IMR-90 (cell line): Measurements from ENCODE around the gene RPS6KL1. TPM values are rescaled to one million over a fixed set of nuclear protein-coding genes. Genes with fewer than 3 reads are reported as not detected.

Experiments
- ATAC-seq: fragments of 200-7000 bp; cut with Tn5 transposase; 2 replicates; pipeline ENCODE4 v1.9.1; 2020; ENCODE audit warnings: low read depth, mild to moderate bottlenecking, moderate library complexity
- BruUV-seq: library from RNA; stranded (reverse); fragments of 400-500 nt; replicated peaks from 2 replicates; lab custom pipeline; 2021; lab: Mats Ljungman, UMichigan
- CTCF ChIA-PET: fragments of 300-600 bp; formaldehyde crosslinking; extraction: SDS; loops from one replicate; lab custom pipeline; 2021; ENCODE audit warnings: antibody characterized with exemption; lab: Yijun Ruan, JAX
- POLR2A ChIA-PET: fragments of 300-600 bp; sonication (Branson Sonifier 250); formaldehyde crosslinking; loops from one replicate; lab custom pipeline; 2022; ENCODE audit warnings: antibody characterized with exemption; ENCODE audit not compliant: unreplicated experiment; lab: Charles Lee
- DNase-seq: peaks from one replicate; pipeline ENCODE4 v3.0.0; 2013
- H2AFZ ChIP-seq: replicated peaks from 2 replicates; pipeline ENCODE3; 2013; ENCODE audit warnings: low read length, mild to moderate bottlenecking; ENCODE audit not compliant: poor library complexity
- H2AK5ac ChIP-seq: 2 replicates; pipeline ENCODE4 v1.6.1; 2013; ENCODE audit warnings: low read depth, low read length, inconsistent platforms
- H2AK9ac ChIP-seq: replicated peaks from 2 replicates; pipeline ENCODE3; 2013; ENCODE audit warnings: mild to moderate bottlenecking, low read depth, low read length, moderate library complexity; ENCODE audit not compliant: poor library complexity
- H2BK120ac ChIP-seq: 2 replicates; pipeline ENCODE4 v1.6.1; 2013; ENCODE audit warnings: low read depth, low read length, inconsistent platforms
- H2BK15ac ChIP-seq: 3 replicates; pipeline ENCODE4 v1.6.1; 2013; ENCODE audit warnings: low read depth, low read length, inconsistent platforms
- H2BK20ac ChIP-seq: 2 replicates; pipeline ENCODE4 v1.6.1; 2013; ENCODE audit warnings: low read depth, mild to moderate bottlenecking, inconsistent platforms, low read length, moderate library complexity
- H2BK5ac ChIP-seq: 2 replicates; pipeline ENCODE4 v1.6.1; 2013; ENCODE audit warnings: mild to moderate bottlenecking, low read depth, low read length, inconsistent platforms; ENCODE audit not compliant: poor library complexity, severe bottlenecking
- H3K14ac ChIP-seq: replicated peaks from 2 replicates; pipeline ENCODE4 v1.6.1; 2013; ENCODE audit warnings: low read depth, low read length, inconsistent platforms
- H3K18ac ChIP-seq: 2 replicates; pipeline ENCODE4 v1.6.1; 2013; ENCODE audit warnings: low read depth, low read length, control low read depth
- H3K23ac ChIP-seq: 2 replicates; pipeline ENCODE4 v1.6.1; 2013; ENCODE audit warnings: low read depth, low read length, inconsistent platforms
- H3K27ac ChIP-seq: 2 replicates; pipeline ENCODE4 v1.5.1; 2013; ENCODE audit warnings: mild to moderate bottlenecking, control low read depth, low read length; ENCODE audit not compliant: insufficient read depth
- H3K27me3 ChIP-seq: 2 replicates; pipeline ENCODE4 v1.6.1; 2013; ENCODE audit warnings: low read length; ENCODE audit not compliant: control insufficient read depth, insufficient read depth
- H3K36me3 ChIP-seq: 2 replicates; pipeline ENCODE4 v1.6.1; 2013; ENCODE audit warnings: low read length, mixed read lengths; ENCODE audit not compliant: control insufficient read depth, insufficient read depth
- H3K4ac ChIP-seq: 2 replicates; pipeline ENCODE4 v1.6.1; 2013; ENCODE audit warnings: low read depth, low read length, inconsistent platforms
- H3K4me1 ChIP-seq: 2 replicates; pipeline ENCODE4 v1.6.1; 2013; ENCODE audit warnings: low read length, mixed read lengths; ENCODE audit not compliant: control insufficient read depth, insufficient read depth
- H3K4me2 ChIP-seq: 2 replicates; pipeline ENCODE4 v1.6.1; 2013; ENCODE audit warnings: low read depth, mild to moderate bottlenecking, control low read depth, low read length, moderate library complexity
- H3K4me3 ChIP-seq: 2 replicates; pipeline ENCODE4 v1.5.1; 2013; ENCODE audit warnings: low read depth, mild to moderate bottlenecking, control low read depth, low read length, moderate library complexity; ENCODE audit not compliant: insufficient read depth
- H3K56ac ChIP-seq: 2 replicates; pipeline ENCODE4 v1.6.1; 2013; ENCODE audit warnings: low read length, inconsistent platforms; ENCODE audit not compliant: insufficient read depth; ENCODE audit errors: extremely low read depth
- H3K79me1 ChIP-seq, 2 experiments: 2 replicates each; pipeline ENCODE4 v1.6.1; 2013; ENCODE audit warnings: low read length in 2 of 2, inconsistent platforms in 1 of 2, low read depth in 1 of 2
- H3K9ac ChIP-seq: 2 replicates; pipeline ENCODE4 v1.6.1; 2013; ENCODE audit warnings: low read depth, low read length, control low read depth
- H3K9me1 ChIP-seq: 2 replicates; pipeline ENCODE4 v1.6.1; 2013; ENCODE audit warnings: low read length, inconsistent platforms; ENCODE audit not compliant: insufficient read depth
- H3K9me3 ChIP-seq: 2 replicates; pipeline ENCODE4 v1.6.1; 2013; ENCODE audit warnings: low read length; ENCODE audit not compliant: control insufficient read depth, insufficient read depth
- H4K20me1 ChIP-seq: 2 replicates; pipeline ENCODE4 v1.6.1; 2013; ENCODE audit warnings: low read length, inconsistent platforms; ENCODE audit not compliant: insufficient read depth
- H4K5ac ChIP-seq: 2 replicates; pipeline ENCODE4 v1.6.1; 2013; ENCODE audit warnings: mild to moderate bottlenecking, low read depth, low read length, control low read depth
- H4K8ac ChIP-seq, 2 experiments: 2 replicates each; pipeline ENCODE4 v1.6.1; 2013; ENCODE audit warnings: low read depth in 2 of 2, low read length in 2 of 2, control low read depth in 1 of 2, inconsistent platforms in 1 of 2
- H4K91ac ChIP-seq: 2 replicates; pipeline ENCODE4 v1.6.1; 2013; ENCODE audit warnings: low read depth, low read length, inconsistent platforms; ENCODE audit not compliant: insufficient read depth
- CEBPB ChIP-seq: IDR thresholded peaks from 2 replicates; pipeline ENCODE4 v1.6.1; 2012; ENCODE audit warnings: low read depth, low read length, improper control_type of control experiment
- MAFK ChIP-seq: IDR thresholded peaks from 2 replicates; pipeline ENCODE4 v1.6.1; 2012; ENCODE audit warnings: low read depth, low read length, improper control_type of control experiment
- WGBS, 2 experiments: methylation state at CpG; one replicate each; pipeline versions ENCODE4 v1.1.5 to v1.1.7; 2013; ENCODE audit warnings: missing lambda C conversion rate in 2 of 2; ENCODE audit not compliant: insufficient read length in 1 of 2; ENCODE audit errors: extremely low coverage in 2 of 2; 5-methylcytosine and 5-hydroxymethylcytosine counted together
- dilution Hi-C: fragments of 300-500 bp; cut with HindIII; formaldehyde crosslinking; loops from one replicate; pipeline ENCODE4 v1.14.3; 2018; ENCODE audit warnings: low sequenced_read_pairs; ENCODE audit not compliant: unreplicated experiment
- in situ Hi-C: fragments of 300-500 bp; cut with MboI; formaldehyde crosslinking; loops from 3 replicates; pipeline ENCODE4 v1.14.3; 2019; ENCODE audit warnings: low sequenced_read_pairs, inconsistent platforms, mixed read lengths
- intact Hi-C: fragments of 100-400 bp; cut with micrococcal nuclease; formaldehyde crosslinking; loops from 2 replicates; pipeline ENCODE4 v1.10.0; 2022
- polyA plus RNA-seq, 3 experiments: library from polyadenylated mRNA; depleted of rRNA; stranded (reverse); fragments of >200 nt; gene quantifications; 2 replicates each; pipeline ENCODE4 v1.2.3, GENCODE V29; 2012; ENCODE audit warnings: low replicate concordance in 1 of 3
- total RNA-seq: library from RNA; depleted of rRNA; stranded (reverse); fragments of >200 nt; gene quantifications from 2 replicates; pipeline ENCODE4 v1.2.3, GENCODE V29; 2012

RPS6KL1 gene
- total and polyA plus RNA-seq, 2 of the 4 experiments (the other 2 are of a cell fraction) = 0.72 to 1.7 TPM

DNA sequence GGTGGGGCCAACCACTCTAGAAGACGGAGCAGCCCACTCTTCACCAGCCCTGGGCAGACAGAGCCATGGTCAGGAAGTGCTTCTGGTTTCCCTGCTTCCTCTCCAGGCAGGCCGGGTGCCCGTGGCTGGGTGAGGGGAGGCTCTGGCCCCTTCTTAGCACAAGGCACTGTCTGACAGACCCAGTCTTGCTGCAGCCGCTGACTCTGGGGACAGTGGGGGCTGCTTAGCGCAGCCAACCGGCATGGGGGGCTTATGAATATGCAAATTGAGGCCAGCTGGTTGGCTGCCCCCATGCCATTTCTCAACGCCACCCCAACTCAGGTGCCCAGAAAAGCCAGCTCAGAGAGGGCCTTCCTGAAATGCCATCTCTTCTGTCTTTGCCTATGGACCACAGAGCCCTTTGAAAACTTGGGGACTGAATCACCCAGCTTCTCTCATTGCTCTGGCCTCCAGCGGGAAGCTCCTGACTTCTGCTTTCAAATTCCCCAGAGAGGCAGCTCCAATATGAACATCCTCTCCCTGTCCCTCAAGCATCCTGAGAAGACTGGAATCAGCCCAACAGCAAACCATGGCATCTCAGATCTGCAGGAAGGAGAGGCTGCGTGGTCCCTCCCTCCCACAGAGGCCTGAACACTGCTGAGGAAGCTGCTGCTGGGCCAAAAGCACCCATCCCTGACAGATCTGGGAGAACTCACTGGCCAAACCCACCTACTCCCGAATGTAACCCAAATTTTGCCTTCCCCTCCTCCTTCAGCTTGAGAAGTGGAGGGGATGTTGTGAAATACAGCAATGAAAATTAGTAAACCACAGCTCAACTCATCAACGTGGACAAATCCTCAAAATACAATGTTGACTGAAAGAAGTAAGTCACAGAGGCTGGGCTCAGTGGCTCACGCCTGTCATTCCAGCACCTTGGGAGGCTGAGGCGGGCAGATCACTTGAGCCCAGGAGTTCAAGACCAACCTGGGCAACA is 46.8 kb downstream of the RPS6KL1 start, which contains the start of gene PROX2:
TSS of gene PROX2 (minus strand) at position 205 of the 973 bp plus-strand sequence. CDS start 12,311 bp downstream, outside the sequence.
- dilution Hi-C loops = no loop called here
- TF ChIP-seq CEBPB (peak; percentile 32; the same call in 1 of the 2 replicates), MAFK (no peak)
- peaks cover 0 to 4% of the 10 kb centered on the region in 2 experiments; a peak in 2 of 4 replicates for H3K79me1 ChIP-seq
- no peak within 1 kb of the TSS for H2BK15ac ChIP-seq
- H2BK5ac ChIP-seq = no peak within 1 kb of the TSS
- no peak within 1 kb of the TSS for H3K4ac ChIP-seq
- H4K8ac ChIP-seq = no peak within 1 kb of the TSS
- peak within 1 kb of the TSS; percentile 38 for H2AFZ ChIP-seq
- intact Hi-C loops = no loop called here
- POLR2A ChIA-PET = no interaction called here
- no peak within 1 kb of the TSS for H2BK120ac ChIP-seq
- H3K4me1 ChIP-seq = peaks cover 2% of the 10 kb centered on the region; the same call in 1 of the 2 replicates
- WGBS, 2 experiments = 36% methylated on average over 3 of the region's 13 CpGs; no CpG with 5 or more reads in 1 of the 2 experiments
- H3K18ac ChIP-seq = no peak within 1 kb of the TSS
- H3K27ac ChIP-seq = no peak within 1 kb of the TSS
- no peak within 1 kb of the TSS for H2AK9ac ChIP-seq
- H3K9ac ChIP-seq = no peak within 1 kb of the TSS
- no peak within 1 kb of the TSS for H3K14ac ChIP-seq
- no peak within 1 kb of the TSS for H3K56ac ChIP-seq
- no peak within 1 kb of the TSS for H3K4me3 ChIP-seq
- H2BK20ac ChIP-seq = no peak within 1 kb of the TSS
- H3K9me3 ChIP-seq = no peaks in the 10 kb centered on the region
- H4K91ac ChIP-seq = no peak within 1 kb of the TSS
- H4K5ac ChIP-seq = no peak within 1 kb of the TSS
- CTCF ChIA-PET = interaction anchor here (1.0 kb wide), 1 partner anchor 212 kb away, joined by 3 read pairs; no protein-coding TSS in a partner anchor
- DNase-seq = no peak
- H2AK5ac ChIP-seq = no peak within 1 kb of the TSS
- H3K36me3 ChIP-seq = no peaks in the 10 kb centered on the region
- peaks cover 2% of the 10 kb centered on the region; the same call in 1 of the 2 replicates for H3K27me3 ChIP-seq
- no peaks in the 10 kb centered on the region for H4K20me1 ChIP-seq
- ATAC-seq = no peak
- H3K23ac ChIP-seq = no peak within 1 kb of the TSS
- H3K9me1 ChIP-seq = peaks cover 4% of the 10 kb centered on the region
- in situ Hi-C loops = no loop called here
- BruUV-seq = no TSS peak
- H3K4me2 ChIP-seq = no peak within 1 kb of the TSS
